Activated CD4-positive, alpha-beta T cell treated with anti-CD3 and anti-CD28 coated beads, Interleukin-2, amount 50 U/mL, for 24 hours (primary cell): ENCODE results near the gene STAG1.
"Not testable (repeated sequence)": the region's sequence is repeated elsewhere in the genome, so short reads cannot be mapped to it uniquely, and the experiment has no call there.

Source experiments
- DNase-seq, 2 donors: peaks; one replicate each; pipeline ENCODE4 v3.0.0-alpha.2; 2020; ENCODE audit warnings: low read depth in 1 of 2, low spot score in 1 of 2

The STAG1 gene

GRCh38 chr3:136516656-136517055 lies 235.5 kb downstream of the STAG1 start:
- no peak for DNase-seq

DNA sequence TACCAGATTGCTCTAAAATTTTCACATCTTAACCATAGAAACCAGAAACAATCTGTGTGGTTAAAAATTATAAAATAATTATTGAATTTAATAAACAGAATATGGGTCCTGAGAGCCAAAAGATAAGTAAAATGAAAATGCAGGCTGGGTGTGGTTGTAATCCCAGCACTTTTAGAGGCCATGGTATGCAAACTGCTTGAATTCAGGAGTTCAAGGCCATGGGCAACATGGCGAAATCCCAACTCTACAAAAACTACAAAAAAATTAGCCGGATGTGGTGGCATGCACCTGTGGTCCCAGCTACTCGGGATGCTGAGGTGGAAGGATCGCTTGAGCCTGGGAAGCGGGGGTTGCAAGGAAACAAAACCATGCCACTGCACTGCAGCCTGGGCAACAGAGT lies 236.1 kb downstream of the STAG1 start:
- DNase-seq = no peak

DNA sequence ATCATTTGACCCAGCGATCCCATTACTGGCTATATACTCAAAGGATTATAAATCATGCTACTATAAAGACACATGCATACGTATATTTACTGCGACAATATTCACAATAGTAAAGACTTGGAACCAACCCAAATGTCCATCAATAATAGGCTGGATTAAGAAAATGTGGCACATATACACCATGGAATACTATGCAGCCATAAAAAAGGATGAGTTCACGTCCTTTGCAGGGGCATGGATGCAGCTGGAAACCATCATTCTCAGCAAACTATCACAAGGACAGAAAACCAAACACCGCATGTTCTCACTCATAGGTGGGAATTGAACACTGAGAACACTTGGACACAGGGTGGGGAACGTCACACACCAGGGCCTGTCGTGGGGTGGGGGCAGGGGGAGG lies 237.6 kb downstream of the STAG1 start:
- DNase-seq = not testable (repeated sequence)

- no peak for DNase-seq
Observed at GRCh38 chr3:136513367-136513766, 238.8 kb downstream of the STAG1 start.

GRCh38 chr3:136512381-136512780 lies 239.8 kb downstream of the STAG1 start:
- DNase-seq = no peak

GRCh38 chr3:136505676-136506075 lies 246.5 kb downstream of the STAG1 start:
- DNase-seq = no peak

DNA sequence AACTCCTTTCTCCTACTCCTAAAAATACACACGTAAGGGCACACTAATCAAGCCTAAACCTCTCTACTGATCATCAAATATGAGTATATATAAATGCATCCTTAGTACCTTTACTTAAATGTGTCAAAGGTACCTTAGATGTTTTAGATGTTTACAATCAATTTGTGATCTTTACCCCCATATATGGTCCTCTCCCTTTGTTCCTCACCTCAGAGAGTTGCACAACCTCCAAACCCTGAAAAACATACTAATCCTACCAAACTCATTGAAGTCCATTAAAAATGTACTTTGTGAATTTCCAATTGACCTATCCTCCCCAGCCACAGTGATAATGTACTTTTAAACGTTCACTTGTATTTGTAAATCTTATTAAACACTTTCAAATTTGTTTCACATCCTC lies 249.1 kb downstream of the STAG1 start:
- DNase-seq = no peak

DNA sequence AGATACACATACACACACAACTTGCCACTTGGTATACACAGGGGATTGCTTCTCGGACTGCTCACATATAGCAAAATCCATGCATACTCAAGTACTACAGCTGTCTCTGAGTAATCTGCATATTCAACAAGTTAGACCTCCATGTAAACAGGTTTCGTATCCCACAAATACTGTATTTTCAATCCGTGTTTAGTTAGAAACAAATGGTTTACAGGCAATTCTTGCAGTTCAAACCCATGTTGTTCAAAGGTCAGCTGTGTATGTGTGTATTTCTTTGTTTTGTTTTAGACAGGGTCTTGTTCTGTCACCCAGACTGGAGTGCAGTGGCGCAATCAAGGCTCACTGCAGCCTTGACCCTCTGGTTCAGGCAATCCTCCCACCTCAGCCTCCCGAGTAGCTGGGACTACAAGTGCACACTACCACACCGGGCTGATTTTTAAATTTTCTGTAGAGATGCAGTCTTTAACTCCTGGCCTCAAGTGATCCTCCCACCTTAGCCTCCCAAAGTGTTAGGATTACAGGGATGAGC lies 253.2 kb downstream of the STAG1 start:
- DNase-seq = no peak

- DNase-seq = no peak
Observed at GRCh38 chr3:136495213-136495612, 257.0 kb downstream of the STAG1 start.

- DNase-seq = no peak
Observed at GRCh38 chr3:136490646-136491405, 261.4 kb downstream of the STAG1 start.

GRCh38 chr3:136485777-136486176 lies 266.4 kb downstream of the STAG1 start:
- DNase-seq = no peak

- DNase-seq = no peak
Observed at GRCh38 chr3:136476280-136476679, 275.9 kb downstream of the STAG1 start.

DNA sequence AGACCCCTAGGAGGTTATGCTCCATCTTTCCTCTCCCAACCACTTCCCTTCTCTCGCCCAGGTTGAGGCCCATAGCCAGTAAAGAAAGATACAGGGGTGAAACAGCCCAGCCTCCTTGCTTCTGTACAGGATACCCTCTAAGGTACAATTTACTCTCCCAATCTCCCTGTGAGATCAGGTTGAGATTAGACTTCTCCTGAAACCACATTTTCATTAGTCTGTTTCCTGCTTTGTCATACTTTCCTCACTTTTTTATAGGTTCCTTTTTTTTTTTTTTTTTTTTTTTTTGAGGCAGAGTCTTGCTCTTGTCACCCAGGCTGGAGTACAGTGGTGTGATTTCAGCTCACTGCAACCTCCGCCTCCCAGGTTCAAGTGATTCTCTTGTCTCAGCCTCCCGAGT lies 277.3 kb downstream of the STAG1 start:
- DNase-seq = not testable (repeated sequence)

DNA sequence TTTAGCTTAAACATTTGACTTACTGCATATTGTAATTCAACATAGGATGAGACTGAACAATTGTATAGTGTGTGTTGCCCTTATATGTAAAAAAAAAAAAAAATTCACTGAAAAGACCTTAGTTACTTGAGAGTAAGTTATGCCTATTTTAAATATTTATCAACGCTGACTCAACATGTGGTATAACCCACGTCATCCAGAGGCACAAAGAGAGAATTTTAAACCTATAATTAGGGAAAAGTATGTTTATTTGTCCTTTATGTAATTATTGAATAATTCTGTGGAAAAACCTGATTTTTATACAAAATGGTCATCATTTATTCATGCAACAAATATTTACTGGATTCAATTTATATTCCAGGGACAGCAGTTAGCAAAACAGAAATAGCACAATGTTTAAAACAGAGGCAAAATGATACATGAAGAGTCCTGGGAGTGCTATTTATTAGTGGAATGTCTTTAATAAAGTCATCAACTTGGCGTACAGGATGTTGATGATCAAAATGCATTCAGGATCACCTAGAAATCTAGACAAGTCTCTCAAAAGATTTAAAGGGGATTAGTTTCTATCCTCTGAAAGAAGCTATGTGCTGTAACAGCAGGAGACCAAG lies 278.4 kb downstream of the STAG1 start:
- DNase-seq = no peak

- no peak for DNase-seq
Observed at GRCh38 chr3:136465296-136465695, 286.9 kb downstream of the STAG1 start.

- no peak for DNase-seq
Observed at GRCh38 chr3:136464502-136464901, 287.7 kb downstream of the STAG1 start.

GRCh38 chr3:136463170-136463569 lies 289.0 kb downstream of the STAG1 start:
- no peak for DNase-seq

GRCh38 chr3:136457793-136458192 lies 294.4 kb downstream of the STAG1 start:
- no peak for DNase-seq

DNA sequence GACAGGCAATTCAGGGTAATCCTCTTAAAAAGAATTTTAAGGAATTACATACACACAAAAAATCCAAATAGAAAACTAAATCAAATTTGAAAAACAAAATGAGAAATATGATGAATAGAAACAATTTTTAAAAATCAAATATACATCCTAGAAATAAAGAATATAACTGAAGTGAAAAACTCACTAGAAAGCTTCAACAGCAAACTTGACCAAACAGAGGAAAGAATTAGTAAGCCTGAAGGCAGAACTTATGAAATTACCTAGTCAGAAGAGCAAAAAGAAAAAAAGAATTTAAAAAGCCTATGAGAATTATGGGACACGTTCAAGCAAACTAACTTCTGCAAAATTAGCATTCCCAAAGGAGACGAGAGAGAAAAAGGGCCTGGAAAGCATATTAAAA lies 296.0 kb downstream of the STAG1 start:
- no peak for DNase-seq

- no peak for DNase-seq
Observed at GRCh38 chr3:136444581-136444980, 307.6 kb downstream of the STAG1 start.

- no peak for DNase-seq
Observed at GRCh38 chr3:136437043-136437442, 315.1 kb downstream of the STAG1 start.

- DNase-seq = no peak
Observed at GRCh38 chr3:136434429-136434828, 317.7 kb downstream of the STAG1 start.

GRCh38 chr3:136432685-136433084 lies 319.5 kb downstream of the STAG1 start:
- no peak for DNase-seq
